ENCODE results near the gene DAPK2. TPM values are rescaled to one million over a fixed set of nuclear protein-coding genes. Genes with fewer than 3 reads are reported as not detected.

DAPK2 gene
- under 0.01 and 0.39 TPM in 2 replicates for total RNA-seq

DNA sequence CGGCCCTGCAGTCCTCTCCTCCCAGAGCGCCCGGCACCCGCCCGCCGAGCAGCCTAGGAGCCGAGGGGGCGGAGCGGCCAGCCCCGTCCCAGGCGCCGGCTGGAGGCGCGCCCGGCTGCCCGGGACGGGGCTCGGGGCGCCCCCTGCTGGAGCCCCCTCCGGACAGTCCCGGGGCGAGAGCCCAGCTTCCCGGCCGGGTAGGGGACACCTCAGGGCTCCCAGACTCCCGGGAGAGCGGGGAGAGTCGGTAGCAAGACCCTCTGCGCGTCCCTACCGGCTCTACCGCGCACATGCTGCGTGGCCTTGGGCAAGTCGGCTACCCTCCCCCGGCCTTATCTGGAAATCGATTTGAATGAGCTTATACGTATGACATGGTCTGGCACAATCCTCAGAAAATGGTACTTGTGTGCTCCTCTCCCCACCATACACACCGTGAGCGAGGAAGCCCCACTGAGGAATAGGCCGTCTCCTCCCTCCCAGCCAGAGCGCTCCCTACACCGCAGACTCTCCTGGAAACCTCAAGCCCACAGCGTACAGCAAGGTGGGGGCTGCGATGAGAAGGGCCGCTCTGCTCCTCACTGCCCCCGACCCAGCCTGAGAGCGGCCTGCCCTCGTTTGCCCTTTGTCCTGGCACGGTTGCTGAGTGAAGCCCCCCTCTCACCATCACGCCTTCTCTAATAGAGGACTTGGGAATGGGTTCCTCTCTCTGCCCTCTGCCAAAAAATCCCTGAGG is at the start of gene DAPK2:
DAPK2 (minus strand) TSS at position 65 of the 733 bp plus-strand sequence. CDS start 6,224 bp downstream, outside the sequence.

DNA sequence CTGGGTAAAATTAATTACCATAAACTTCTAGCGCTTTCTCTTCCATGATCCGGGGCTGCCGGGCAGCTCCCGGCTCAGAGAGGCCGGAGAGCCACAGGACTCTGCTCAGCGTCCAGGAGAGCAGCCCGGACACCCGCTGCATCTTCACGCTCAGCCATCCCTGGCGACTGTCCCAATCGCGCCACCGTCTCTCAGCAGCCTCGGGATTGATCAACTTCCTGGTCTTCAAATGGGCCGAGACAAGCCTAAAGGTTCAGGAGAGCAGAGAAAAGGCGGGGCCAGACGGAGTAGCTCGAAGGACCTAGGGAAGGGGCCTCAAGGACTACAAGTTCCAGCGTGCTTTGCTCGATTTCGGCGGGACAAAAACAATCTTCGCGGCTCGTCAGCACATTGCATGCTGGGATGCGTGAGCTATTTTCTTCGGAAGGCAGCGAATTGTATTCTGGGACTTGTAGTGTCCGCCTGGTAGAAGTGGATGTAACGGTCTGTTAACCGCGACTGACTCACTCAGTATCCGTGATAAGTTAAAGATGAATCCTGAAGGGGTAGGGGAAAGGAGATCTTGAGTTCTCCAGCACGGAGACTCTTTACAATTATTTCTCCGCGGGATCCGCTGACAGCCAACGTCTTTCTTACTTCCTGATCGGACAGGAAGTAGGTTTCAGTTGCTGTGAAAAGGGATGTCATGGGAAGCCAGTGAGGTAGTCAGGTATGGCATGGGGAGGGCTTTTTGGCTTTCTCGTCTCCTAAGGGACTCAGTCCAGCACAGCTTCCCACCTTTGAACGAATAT is 47.5 kb upstream of the DAPK2 start, which contains the start of gene CIAO2A:
CIAO2A (minus strand) TSS at position 212 of the 791 bp plus-strand sequence; CDS start at position 142, 70 bp downstream.

Small RNA genes within 50 kb of the gene (small RNA-seq; reads per million reads assigned to genes)
- gene AC015914.2, result not detected
- gene MIR422A, result not detected

Other genes with a start within 250 kb of the DAPK2 start
- gene HERC1, start 212.5 kb downstream of the DAPK2 start, total RNA-seq, result 70.3 and 79.4 TPM in 2 replicates
- gene CIAO2A, start 47.4 kb upstream of the DAPK2 start, total RNA-seq, result 65.9 and 69.1 TPM in 2 replicates
- gene SNX1, start 49.5 kb upstream of the DAPK2 start, total RNA-seq, result 37.2 and 37.3 TPM in 2 replicates
- gene SNX22, start 105.2 kb upstream of the DAPK2 start, total RNA-seq, result 0.39 TPM in 1 of 2 replicates, not detected in the other
- 709 and 933 TPM in 2 replicates for gene PPIB, start 116.5 kb upstream of the DAPK2 start, total RNA-seq

Measured in placental epithelial cell (primary cell).